SK-N-SH (cell line): ENCODE measurements around the gene PIGL. TPM values are rescaled to one million over a fixed set of nuclear protein-coding genes. Genes with fewer than 3 reads are reported as not detected.

Source experiments
- CTCF ChIA-PET: fragments of 300-600, 350-600 bp; formaldehyde crosslinking; extraction: SDS; loops from one replicate; lab custom pipeline; 2021; lab: Yijun Ruan, JAX
- POLR2A ChIA-PET: fragments of 350-600 bp; sonication (Branson Sonifier 250); formaldehyde crosslinking; extraction: SDS; loops from one replicate; lab custom pipeline; 2020; ENCODE audit warnings: antibody characterized with exemption, inconsistent platforms; lab: Yijun Ruan, JAX
- DNase-seq: peaks from one replicate; pipeline ENCODE4 v3.0.0; 2012
- H2AFZ ChIP-seq: fragments of 200-600 bp; sonication (generic); 2 replicates; pipeline ENCODE4 v1.8.1; 2016; ENCODE audit warnings: antibody characterized with exemption, mild to moderate bottlenecking, low read depth
- H3F3A ChIP-seq: fragments of 200-600 bp; sonication (generic); replicated peaks from 2 replicates; pipeline ENCODE3; 2016; ENCODE audit warnings: antibody characterized with exemption, mild to moderate bottlenecking; ENCODE audit not compliant: insufficient read depth
- H3K27ac ChIP-seq, 2 experiments: fragments of 200-500 bp in 1 of 2; fragments of 200-600 bp in 1 of 2; sonication (Bioruptor generic) in 1 of 2; sonication (generic), shearing (Covaris generic) in 1 of 2; 2 replicates each; pipeline versions ENCODE4 v1.5.1 to v1.6.1; 2014 to 2016; ENCODE audit warnings: low read depth in 2 of 2, inconsistent platforms in 1 of 2, low read length in 1 of 2, mild to moderate bottlenecking in 1 of 2, mixed read lengths in 1 of 2
- H3K27me3 ChIP-seq: fragments of 200-600 bp; sonication (generic), shearing (Covaris generic); 2 replicates; pipeline ENCODE4 v1.6.1; 2016; ENCODE audit warnings: mixed run types; ENCODE audit not compliant: insufficient read depth
- H3K36me3 ChIP-seq, 2 experiments: fragments of 200-500 bp in 1 of 2; fragments of 200-600 bp in 1 of 2; sonication (Bioruptor generic) in 1 of 2; sonication (generic) in 1 of 2; replicated peaks in 1 of 2; 2 replicates each; pipeline versions ENCODE3 to v1.5.1; 2014 to 2016; ENCODE audit warnings: low read length in 1 of 2, mild to moderate bottlenecking in 1 of 2; ENCODE audit not compliant: insufficient read depth in 2 of 2, control insufficient read depth in 1 of 2
- H3K4me1 ChIP-seq, 2 experiments: fragments of 200-500 bp in 1 of 2; fragments of 200-600 bp in 1 of 2; sonication (Bioruptor generic) in 1 of 2; sonication (generic), shearing (Covaris generic) in 1 of 2; 2 replicates each; pipeline versions ENCODE4 v1.5.1 to v1.6.1; 2014 to 2016; ENCODE audit warnings: low read depth in 1 of 2, low read length in 1 of 2, mixed run types in 1 of 2; ENCODE audit not compliant: insufficient read depth in 2 of 2, control insufficient read depth in 1 of 2
- H3K4me2 ChIP-seq: fragments of 200-600 bp; sonication (generic), shearing (Covaris generic); 2 replicates; pipeline ENCODE4 v1.6.1; 2017; ENCODE audit warnings: mixed run types
- H3K4me3 ChIP-seq, 2 experiments: fragments of 200-500 bp in 1 of 2; fragments of 200-600 bp in 1 of 2; sonication (Bioruptor generic) in 1 of 2; sonication (generic), shearing (Covaris generic) in 1 of 2; 2 replicates each; pipeline versions ENCODE4 v1.5.1 to v1.8.1; 2014 to 2016; ENCODE audit warnings: low read depth in 2 of 2, inconsistent platforms in 1 of 2, low read length in 1 of 2, mild to moderate bottlenecking in 1 of 2, mixed read lengths in 1 of 2, moderate library complexity in 1 of 2
- H3K79me2 ChIP-seq: fragments of 200-600 bp; sonication (generic); 2 replicates; pipeline ENCODE4 v1.8.1; 2017; ENCODE audit warnings: mild to moderate bottlenecking; ENCODE audit not compliant: insufficient read depth
- H3K9ac ChIP-seq: fragments of 200-600 bp; sonication (generic); 2 replicates; pipeline ENCODE4 v1.6.1; 2017; ENCODE audit warnings: mixed run types
- H3K9me2 ChIP-seq: fragments of 200-600 bp; sonication (generic); 2 replicates; pipeline ENCODE4 v1.6.1; 2017; ENCODE audit warnings: mixed run types
- H3K9me3 ChIP-seq: fragments of 200-600 bp; sonication (generic); 2 replicates; pipeline ENCODE4 v1.6.1; 2017; ENCODE audit warnings: mixed run types, mild to moderate bottlenecking, moderate library complexity
- H4K20me1 ChIP-seq: fragments of 200-600 bp; sonication (generic); 2 replicates; pipeline ENCODE4 v1.6.1; 2017; ENCODE audit warnings: mild to moderate bottlenecking, mixed run types; ENCODE audit not compliant: insufficient read depth
- CTCF ChIP-seq: fragments of 200-600 bp; sonication (generic); IDR thresholded peaks from 2 replicates; pipeline ENCODE4 v1.6.1; 2017; ENCODE audit warnings: antibody characterized with exemption, mild to moderate bottlenecking, moderate library complexity
- EZH2phosphoT487 ChIP-seq: fragments of 200-600 bp; sonication (generic); IDR thresholded peaks from 2 replicates; pipeline ENCODE4 v1.6.1; 2017; ENCODE audit warnings: low read depth, mixed run types, mild to moderate bottlenecking, antibody characterized with exemption, moderate library complexity, borderline replicate concordance
- FOXJ3 ChIP-seq: sonication (generic); formaldehyde crosslinking; IDR thresholded peaks from 2 replicates; pipeline ENCODE4 v1.5.1; 2020; ENCODE audit warnings: mild to moderate bottlenecking, missing genetic modification reagents
- MXI1 ChIP-seq: IDR thresholded peaks from 2 replicates; pipeline ENCODE4 v1.6.1; 2012; ENCODE audit warnings: mild to moderate bottlenecking, low read depth, low read length, improper control_type of control experiment
- NFIC ChIP-seq: IDR thresholded peaks from 2 replicates; pipeline ENCODE4 v1.4.0; 2012; ENCODE audit warnings: borderline replicate concordance
- POLR2AphosphoS5 ChIP-seq: IDR thresholded peaks from 2 replicates; pipeline ENCODE4 v1.6.1; 2012; ENCODE audit warnings: low read depth, low read length
- RAD21 ChIP-seq: IDR thresholded peaks from 2 replicates; pipeline ENCODE4 v1.6.1; 2012; ENCODE audit warnings: mild to moderate bottlenecking, low read length
- REST ChIP-seq: IDR thresholded peaks from 2 replicates; pipeline ENCODE4 v1.6.1; 2012; ENCODE audit warnings: mild to moderate bottlenecking, low read depth, low read length, moderate library complexity
- SIN3A ChIP-seq: IDR thresholded peaks from 2 replicates; pipeline ENCODE4 v1.6.1; 2012; ENCODE audit warnings: low read depth, mild to moderate bottlenecking, low read length, moderate library complexity, borderline replicate concordance
- USF2 ChIP-seq: fragments of 150-350 bp; IDR thresholded peaks from 2 replicates; pipeline ENCODE4 v1.6.1; 2017; ENCODE audit warnings: antibody characterized with exemption, low read length, low read depth, borderline replicate concordance
- ZBTB33 ChIP-seq: IDR thresholded peaks from 2 replicates; pipeline ENCODE4 v1.4.0; 2012; ENCODE audit warnings: low read depth, borderline replicate concordance
- WGBS: methylation state at CpG from one replicate; pipeline ENCODE4 v1.1.6; 2017; ENCODE audit warnings: low lambda C conversion rate; 5-methylcytosine and 5-hydroxymethylcytosine counted together
- polyA plus RNA-seq, 3 experiments: library from polyadenylated mRNA; depleted of rRNA; stranded (reverse); fragments of >200 nt; gene quantifications; 2 replicates each; pipeline ENCODE4 v1.2.3, GENCODE V29; 2012

PIGL gene
- polyA plus RNA-seq, 1 of the 3 experiments (the other 2 are of a cell fraction): 34.0 TPM

- no peaks in the 10 kb centered on the region for H3K36me3 ChIP-seq
- H3K4me2 ChIP-seq: no peak overlapping the region
- no peaks in the 10 kb centered on the region for H3F3A ChIP-seq
- H3K4me3 ChIP-seq: no peak overlapping the region
- no peaks in the 10 kb centered on the region for H3K9me2 ChIP-seq
- ChIA-PET POLR2A (no interaction called here), CTCF (no interaction called here)
- no peaks in the 10 kb centered on the region for H3K79me2 ChIP-seq
- WGBS: 94% methylated on average over 4 of the region's 4 CpGs
- no peak for TF ChIP-seq POLR2AphosphoS5
- no peak for TF ChIP-seq MXI1
- TF ChIP-seq ZBTB33: no peak
- no peak for TF ChIP-seq CTCF
- TF ChIP-seq REST: no peak
- DNase-seq: no peak
- H2AFZ ChIP-seq: no peak overlapping the region
- no peaks in the 10 kb centered on the region for H3K9me3 ChIP-seq
- H4K20me1 ChIP-seq: no peaks in the 10 kb centered on the region
- H3K27ac ChIP-seq: no peak overlapping the region
- H3K27me3 ChIP-seq: no peaks in the 10 kb centered on the region
- no peaks in the 10 kb centered on the region for H3K4me1 ChIP-seq
- no peak overlapping the region for H3K9ac ChIP-seq
Measured at GRCh38 chr17:16255481-16255921, 38.5 kb downstream of the PIGL start.

GRCh38 chr17:16258901-16259300 is 41.9 kb downstream of the PIGL start:
- H3K4me3 ChIP-seq: no peak overlapping the region
- CTCF ChIA-PET: no interaction called here
- WGBS: 79% methylated on average over 1 of the region's 1 CpG
- H2AFZ ChIP-seq: no peak overlapping the region
- POLR2A ChIA-PET: no interaction called here
- H3K9ac ChIP-seq: no peak overlapping the region
- TF ChIP-seq EZH2phosphoT487 (no peak), RAD21 (no peak), USF2 (no peak), SIN3A (no peak), FOXJ3 (no peak), NFIC (no peak), CTCF (no peak)
- H3K4me1 ChIP-seq: no peaks in the 10 kb centered on the region
- no peak overlapping the region for H3K27ac ChIP-seq
- no peaks in the 10 kb centered on the region for H3K36me3 ChIP-seq
- no peaks in the 10 kb centered on the region for H4K20me1 ChIP-seq
- H3K9me3 ChIP-seq: no peaks in the 10 kb centered on the region
- no peaks in the 10 kb centered on the region for H3K9me2 ChIP-seq
- no peaks in the 10 kb centered on the region for H3K27me3 ChIP-seq
- H3K4me2 ChIP-seq: no peak overlapping the region
- no peaks in the 10 kb centered on the region; the same call in 1 of the 2 replicates for H3K79me2 ChIP-seq
- DNase-seq: no peak
- H3F3A ChIP-seq: no peaks in the 10 kb centered on the region
